Measurements from ENCODE around the gene DAP3.
"Not testable (repeated sequence)": the region's sequence is repeated elsewhere in the genome, so short reads cannot be mapped to it uniquely, and the experiment has no call there.

Gene DAP3

DNA sequence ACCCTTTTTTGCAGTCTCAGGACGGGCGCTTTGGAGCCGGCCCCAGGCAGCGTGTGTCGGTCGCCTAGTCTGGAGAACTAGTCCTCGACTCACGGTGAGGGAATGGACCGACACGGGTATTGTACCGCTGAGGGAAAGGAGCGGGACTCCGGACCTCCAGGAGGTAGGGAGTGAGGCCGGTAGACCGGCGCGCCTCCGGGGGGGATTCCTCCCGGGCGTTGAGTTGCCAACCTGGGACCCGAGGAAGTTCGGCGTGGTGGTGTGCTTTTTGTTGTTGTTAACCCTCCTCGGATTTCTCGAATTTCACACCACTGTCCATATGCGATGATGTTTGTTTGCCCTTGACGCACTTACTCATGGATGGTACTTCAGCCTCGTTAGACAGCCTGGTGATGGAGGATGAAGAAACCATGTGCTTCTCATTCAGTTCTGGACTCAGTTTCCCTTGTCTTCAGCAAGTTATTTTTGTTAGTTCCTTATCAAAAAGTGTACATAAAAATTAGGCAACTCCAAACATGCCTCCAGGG lies at the start of gene DAP3:
Gene DAP3 (plus strand): TSS at position 11 of the 527 bp plus-strand sequence. CDS start 20,689 bp downstream, outside the sequence.
- not testable (repeated sequence) for DNase-seq

DNA sequence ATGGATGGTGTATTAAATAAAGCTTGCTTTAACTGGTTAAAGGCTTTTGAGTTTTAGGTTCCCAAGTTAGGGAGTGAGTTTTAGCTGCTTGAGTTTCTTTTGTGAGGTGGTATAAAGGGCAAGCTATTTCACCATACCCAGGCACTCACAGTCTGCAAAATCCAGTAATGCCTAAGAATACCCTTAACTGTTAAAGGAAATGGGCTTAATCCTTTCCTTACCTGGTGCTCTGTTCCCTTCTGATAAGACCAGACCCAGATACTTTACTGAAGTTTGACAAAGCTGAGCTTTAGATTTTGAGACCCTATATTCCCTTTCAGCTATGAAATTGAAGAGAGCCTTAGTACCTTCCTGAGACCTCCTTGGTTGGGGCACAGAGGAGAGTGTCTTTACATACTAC lies 48.5 kb upstream of the DAP3 start:
- no peak for DNase-seq

DNA sequence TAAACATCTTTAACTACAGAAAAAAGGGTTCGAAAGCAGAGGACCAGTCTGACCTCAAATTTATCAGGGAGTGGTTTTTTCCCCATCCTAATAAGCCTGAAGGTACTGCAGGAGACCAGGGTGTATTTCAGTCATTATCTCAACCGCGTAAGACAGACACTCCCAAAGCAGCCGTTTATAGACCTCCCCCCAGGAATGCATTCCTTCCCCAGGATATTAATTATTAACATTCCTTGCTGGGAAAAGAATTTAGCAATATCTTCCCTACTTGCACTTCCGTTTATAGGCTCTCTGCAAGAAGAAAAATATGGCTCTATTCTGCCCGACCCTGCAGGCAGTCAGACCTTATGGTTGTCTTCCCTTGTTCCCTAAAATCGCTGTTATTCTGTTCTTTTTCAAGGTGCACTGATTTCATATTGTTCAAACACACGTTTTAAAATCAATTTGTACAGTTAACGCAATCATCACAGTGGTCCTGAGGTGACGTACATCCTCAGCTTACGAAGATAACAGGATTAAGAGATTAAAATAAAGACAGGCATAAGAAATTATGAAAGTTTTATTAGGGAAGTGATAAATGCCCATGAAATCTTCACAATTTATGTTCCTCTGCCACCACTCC lies 46.2 kb upstream of the DAP3 start:
- not testable (repeated sequence) for DNase-seq

DNA sequence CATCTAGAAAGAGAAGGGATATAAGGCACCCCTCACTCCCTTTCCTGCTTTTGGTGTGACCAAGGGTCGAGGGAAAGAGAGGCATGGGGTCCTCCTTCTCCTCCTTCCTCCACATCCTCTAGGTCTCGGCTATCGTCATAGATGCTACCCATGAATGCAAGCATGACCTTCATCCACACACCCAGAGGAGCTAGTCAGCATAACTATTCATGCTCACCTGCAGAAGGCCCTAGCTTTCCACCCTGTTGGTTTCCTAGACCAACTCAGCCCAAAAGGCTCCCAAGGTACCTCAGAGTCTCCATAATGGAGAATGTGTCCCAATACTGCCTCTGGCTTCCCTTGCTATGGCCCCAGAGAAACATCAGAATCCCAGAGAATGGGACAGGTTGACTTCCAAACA lies 45.7 kb upstream of the DAP3 start:
- DNase-seq = no peak

DNA sequence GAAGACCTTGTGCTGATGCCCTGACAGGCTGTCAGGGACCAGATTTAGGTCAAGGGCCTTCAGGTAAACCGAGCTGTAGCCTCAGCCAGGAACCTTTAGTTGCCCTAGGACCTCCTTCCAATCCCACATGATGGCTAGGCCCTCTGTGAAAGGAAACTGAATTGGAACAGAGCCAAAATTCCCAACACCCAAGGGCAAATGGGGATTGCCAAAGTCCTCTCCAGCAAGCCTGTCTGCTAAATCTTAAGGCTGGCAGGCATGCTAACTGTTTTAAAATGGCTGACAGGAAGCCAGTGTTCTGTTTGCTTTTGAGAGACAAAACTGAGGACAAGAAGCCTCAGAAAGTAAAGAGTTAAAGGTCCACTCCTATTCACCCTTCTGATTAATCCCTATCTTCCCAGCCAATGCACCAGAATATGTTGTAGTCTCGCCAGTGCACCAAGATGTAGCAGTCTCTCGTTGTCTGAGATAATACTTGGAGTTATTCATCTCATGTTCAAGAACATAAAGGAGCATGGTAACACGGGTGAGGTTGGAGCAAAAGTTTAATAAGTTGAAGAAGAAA lies 43.8 kb upstream of the DAP3 start:
- DNase-seq = no peak

DNA sequence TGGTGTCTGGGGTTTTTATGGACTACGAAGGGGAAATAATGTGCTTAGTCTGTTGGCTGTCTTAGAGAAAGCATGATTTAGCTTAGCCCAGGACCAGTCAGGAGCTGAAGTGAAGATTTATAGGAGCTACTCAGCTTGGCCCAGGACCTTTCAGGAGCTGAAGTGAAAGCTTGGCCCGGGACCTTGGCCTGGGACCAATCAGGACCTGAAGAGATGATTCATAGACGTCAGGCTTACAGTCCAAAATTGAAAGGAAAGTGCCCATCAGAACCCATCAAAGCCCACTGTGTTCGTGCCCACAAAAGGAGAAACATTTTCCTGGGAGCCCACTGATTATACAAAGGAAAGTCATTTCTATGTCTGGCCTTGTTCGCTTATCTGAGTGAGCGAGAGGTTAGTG lies 43.2 kb upstream of the DAP3 start:
- no peak for DNase-seq

DNA sequence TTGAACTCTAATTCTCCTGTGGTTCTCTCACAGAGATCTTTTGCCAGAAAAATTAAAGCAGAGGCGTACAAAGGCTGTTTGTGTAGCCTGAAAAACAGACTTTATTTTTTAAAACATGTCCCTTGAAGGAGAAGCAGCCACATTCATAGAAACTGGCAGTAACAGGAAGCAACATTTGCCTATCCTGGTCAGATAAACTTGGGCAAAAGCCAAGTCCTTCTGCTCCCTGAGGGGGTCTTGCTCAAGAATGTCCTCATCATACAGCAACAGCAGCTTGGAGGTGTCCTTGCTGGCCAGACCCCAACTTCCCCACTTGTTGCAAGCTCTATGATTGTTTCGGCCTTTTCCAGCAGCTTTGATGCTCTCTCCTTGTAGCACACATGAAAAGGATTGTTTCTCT lies 42.6 kb upstream of the DAP3 start:
- DNase-seq = no peak

DNA sequence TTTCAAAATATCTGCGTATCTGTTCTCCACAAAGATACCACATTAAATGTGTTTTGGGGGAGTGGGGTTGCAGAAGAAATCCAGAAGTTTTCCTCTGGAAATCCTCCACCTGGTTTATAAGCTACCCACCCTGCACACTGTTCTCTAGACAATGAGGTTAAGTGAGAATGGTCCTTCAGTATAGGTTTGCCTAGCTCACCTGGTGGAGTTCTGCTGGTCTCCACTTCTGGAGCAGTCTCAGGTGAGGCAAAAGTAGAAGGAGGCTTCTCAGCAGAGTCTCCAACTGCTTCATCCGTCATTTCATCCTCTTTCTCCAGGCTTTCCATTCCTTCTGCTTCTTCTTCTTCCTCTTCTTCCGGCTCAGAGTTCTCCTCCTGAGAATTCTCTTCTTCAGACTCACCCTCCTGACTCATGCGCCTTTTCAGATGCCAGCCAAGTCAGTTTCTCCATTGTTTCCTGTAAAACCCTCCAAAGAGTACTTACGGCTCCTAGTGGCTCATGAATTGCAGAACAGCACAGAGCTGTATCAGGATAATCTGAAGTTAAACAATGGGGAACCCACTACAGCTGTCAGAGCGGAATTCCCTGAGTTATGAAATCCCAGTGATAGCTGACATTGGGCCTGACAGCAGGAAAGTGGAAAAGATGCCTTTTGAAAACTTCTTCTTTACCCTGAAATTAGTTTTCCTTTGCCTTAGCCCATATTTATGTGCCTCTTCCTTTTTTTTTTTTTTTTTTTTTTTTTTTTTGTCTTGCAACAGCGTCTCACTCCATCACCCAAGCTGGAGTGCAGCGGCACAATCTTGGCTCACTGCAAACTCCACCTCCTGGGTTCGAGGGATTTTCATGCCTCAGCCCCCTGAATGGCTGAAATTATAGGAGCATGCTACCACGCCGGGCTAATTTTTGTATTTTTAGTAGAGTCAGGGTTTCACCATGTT lies 40.4 kb upstream of the DAP3 start:
- DNase-seq = no peak

DNA sequence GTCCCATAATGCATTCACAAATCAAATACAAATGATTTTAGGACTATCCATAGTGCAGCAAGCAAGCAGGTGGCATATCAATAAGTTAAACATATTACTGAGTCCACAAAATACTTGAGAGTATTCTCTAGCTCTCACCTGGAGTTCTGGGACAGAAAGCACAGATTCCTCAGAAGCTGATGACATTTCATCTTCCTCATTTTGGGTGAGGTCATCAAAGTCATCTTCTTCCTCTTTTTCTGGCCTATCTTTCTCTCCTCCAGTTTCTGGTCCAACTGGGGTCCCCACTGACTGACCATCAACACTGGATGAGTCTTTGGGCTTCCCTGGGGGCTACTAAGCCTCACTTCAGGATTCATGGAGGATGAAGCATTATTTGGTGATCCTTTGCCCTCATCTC lies 39.2 kb upstream of the DAP3 start:
- DNase-seq = no peak

DNA sequence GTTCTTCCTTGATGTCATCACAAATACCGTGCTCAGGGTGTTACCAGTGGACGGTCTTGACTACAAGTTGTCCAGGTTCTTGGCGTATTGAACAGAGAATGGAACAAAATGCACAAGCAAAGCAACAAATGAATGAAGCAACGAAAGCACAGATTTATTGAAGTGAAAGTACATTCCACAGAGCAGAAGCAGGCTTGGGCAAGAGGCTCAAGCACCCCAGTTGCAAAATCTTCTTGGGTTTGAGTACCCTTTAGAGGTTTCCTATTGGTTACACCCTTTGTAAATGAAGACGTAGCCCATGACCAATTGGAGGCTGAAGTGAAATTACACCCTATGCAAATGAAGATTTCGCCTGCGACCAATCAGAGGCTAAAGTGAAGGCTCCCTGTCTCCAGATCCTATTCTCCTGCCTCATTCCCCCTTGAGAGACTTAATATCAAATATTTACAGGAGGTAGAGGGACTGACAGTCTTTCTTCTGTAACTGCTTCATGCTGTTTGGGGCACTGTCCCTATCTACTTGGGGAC lies 38.6 kb upstream of the DAP3 start:
- no peak for DNase-seq

DNA sequence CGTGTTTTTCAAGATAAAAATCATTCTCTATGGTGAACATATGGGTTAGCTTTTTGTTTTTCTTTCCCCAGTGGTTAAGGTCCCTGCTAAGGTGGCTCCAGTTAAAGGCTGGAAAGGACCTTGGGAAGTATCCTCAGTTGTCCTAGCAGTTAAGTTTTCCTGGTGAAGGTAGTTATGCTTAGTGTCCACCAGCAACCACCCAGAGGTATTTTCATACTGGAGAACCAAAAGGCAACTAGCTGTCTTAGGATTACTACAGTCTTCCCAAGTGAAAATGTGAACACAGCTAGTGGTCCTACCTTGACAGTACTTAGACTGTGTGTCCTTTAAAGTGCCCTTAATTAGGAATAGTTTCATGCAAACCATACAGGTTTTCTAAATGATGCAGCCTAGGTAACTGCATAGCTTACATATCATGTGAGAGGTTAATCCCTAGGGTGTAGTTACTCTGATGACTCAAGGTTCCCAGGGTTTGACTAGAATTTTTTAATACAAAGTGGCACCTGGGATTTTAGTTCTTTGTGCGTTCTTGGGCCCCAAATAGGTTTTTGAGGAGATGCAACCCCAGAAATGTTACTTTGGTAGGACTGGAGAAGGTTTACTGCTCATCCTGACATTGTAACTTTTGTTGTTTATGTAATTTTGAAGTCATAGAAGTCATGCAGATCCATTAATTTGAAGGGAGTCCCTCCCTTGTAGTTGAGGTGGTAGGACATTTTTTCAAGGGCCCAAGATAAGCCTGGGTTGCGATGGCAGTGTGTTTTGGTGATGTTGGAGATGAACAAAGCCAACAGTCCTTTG lies 36.8 kb upstream of the DAP3 start:
- no peak for DNase-seq

DNA sequence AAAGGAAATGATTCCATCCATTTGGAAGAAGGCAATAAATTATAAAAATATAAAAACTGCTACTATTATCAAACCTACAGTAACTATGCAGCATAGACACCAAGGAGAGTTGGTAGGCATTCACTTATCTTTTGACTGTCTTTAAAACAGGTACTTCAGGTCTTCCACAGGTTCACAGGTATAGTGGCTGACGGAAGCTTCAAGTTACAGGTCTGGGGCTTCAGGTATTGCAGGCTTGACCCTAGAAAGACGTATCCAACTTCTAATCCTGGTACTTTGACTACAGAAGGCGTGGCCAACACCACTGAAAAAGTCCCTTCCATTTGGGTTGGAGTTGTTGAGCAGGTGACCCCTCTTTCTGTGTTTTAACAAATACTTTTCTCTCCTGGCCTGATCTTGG lies 35.9 kb upstream of the DAP3 start:
- no peak for DNase-seq

DNA sequence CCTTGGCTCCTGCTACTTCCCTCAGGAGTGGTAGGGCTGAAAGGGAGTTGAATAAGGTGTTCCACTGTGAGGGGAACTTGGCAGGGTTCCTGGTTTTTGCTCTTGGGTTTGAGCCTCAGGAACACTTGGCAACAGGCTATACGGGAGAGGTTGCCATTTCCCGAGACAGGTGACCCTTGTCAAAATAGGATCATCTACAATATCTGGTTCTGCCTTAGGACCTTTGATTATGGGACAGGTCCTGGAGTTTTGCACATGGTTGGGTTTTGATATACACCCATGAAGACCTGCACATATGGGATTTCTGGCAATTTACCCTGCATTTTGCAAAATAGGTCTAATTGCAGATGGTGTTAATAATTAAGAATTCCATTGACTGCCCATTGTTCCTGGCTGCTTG lies 31.4 kb upstream of the DAP3 start:
- no peak for DNase-seq

DNA sequence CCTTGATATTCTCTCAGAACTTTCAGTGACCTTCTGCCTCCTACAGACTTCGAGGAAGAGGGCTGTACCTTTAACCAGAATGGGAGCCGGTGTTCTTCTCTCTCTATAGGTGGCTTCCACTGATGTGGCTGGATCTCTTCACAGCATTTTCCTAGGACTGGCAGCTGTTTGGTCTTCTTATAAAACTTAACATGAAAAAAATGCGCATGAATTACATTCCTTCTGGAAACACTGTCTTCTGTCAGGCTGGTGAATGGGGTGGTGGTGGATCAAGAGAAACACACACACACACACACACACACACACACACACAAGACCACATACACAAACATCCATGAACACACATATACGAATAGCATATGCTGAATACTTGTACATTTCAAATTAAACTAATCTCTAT lies 27.7 kb upstream of the DAP3 start:
- DNase-seq = not testable (repeated sequence)

DNA sequence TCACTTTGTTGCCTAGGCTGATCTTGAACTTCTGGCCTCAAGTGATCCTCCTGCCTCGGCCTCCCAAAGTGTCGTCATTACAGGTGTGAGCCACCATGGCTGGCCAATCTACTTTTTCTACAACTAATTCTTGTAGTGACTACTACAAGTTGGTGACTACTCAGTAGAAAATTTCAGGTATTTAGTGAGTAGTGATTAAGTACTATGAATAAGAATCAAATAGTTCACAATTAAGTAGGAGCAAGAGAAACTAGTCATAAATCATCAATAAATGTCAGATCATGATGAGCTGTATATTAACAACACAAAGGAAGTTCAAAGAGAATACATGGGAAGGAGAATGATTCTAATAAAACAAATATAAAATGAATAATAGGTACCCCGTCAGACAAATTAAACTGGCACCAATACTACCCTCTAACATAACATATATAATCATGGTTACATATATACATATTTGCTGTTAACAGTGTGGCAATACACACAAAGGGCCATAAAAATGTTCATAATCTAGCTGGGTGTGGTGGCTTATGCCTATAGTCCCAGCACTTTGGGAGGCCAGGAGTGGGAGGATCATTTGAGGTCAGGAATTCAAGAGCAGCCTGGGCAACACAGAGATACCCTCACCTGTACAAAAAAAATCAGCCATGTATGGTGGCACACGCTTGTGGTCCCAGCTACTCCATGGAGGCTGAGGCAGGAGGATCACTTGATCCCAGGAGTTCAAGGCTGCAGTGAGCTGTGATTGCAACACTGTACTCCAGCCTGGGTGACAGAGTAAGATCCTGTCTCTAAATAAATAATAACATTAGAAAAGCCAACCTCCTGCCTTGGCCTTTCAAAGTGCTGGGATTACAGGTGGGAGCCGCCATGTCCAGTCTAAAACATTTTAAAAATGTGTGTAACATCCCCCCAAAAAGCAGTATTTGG lies 19.4 kb upstream of the DAP3 start:
- no peak for DNase-seq

DNA sequence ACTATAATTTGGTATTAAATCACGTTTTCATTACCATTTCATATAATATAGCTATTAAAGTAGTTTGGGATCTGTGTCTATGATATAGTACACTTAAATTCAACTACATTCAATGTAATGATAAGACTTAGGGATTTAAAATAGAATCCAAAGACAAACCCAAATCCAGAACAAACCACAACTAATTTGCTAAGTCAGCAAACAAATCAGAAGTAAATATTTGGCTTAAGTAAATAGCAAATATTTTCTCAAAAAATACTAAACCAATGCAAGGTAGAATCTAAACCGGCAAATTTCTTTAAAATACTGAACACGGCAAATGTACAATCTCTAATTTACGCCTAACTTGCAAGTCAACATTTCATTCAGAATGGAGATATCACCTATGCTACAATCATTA lies 17.1 kb upstream of the DAP3 start:
- DNase-seq = no peak

DNA sequence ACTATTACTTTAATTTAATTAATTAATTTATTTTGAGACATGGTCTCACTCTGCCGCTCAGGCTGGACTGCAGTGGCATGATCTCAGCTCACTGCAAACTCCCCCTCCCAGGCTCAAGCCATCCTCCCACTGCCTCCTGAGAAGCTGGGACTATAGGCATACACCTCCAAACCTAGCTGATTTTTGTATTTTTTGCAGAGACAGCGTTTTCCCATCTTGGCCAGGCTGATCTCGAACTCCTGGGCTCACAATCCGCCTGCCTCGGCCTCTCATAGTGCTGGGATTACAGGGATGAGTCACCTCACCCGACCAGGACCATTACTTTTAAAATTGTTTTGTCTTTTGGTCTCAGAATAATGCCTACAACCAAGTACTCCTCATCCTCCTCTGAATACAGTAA lies 15.9 kb upstream of the DAP3 start:
- no peak for DNase-seq

DNA sequence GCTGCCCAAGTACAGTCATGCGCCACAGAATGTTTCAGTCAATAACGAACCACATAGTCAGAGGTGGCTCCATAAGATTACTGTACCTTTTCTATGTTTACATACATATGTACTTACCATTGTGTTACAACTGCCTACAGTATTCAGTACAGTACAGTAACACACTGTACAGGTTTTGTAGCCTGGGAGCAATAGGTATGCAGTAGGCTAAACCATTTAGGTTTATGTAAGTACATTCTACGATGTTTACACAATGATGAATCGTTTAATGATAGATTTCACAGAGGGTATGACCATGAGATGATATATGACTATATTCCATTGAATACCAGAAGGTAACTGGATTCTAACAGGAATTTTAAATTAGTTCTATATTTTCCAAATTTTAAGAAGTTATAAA lies 10.9 kb upstream of the DAP3 start:
- no peak for DNase-seq

DNA sequence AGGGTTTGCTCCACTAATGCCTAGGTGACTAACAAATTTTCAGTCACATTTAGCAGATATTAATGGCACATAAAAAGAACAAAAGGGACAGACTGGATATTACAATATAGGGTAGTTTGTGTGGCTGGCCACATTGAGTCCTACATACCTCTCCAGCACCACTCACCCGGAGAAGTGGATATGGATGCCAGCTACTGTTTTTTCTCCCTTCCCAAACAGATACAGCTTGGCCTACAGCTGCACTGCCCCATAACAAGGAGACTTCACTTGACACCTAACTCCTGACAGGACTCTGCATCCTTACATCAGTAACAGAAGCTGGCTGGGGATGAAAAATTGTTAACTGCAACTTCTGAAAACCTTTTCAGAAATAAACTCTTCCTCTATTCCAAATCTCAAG lies 9.9 kb upstream of the DAP3 start:
- DNase-seq = not testable (repeated sequence)

DNA sequence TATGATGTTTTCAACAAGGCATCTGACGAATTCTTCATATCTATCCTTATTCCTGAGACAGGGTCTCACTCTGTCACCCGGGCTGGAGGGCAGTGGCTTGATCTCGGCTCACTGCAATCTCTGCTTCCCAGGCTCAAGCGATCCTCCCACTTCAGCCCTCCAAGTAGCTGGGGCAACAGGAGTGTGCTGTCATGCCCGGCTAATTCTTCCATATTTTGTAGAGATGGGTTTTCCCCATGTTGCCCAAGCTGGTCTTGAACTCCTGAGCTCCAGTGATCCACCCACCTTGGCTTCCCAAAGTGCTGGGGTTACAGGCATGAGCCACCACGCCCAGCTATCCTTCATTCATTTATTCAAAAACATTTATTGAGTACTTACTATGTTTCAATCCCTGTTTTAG lies 8.4 kb upstream of the DAP3 start:
- no peak for DNase-seq

DNA sequence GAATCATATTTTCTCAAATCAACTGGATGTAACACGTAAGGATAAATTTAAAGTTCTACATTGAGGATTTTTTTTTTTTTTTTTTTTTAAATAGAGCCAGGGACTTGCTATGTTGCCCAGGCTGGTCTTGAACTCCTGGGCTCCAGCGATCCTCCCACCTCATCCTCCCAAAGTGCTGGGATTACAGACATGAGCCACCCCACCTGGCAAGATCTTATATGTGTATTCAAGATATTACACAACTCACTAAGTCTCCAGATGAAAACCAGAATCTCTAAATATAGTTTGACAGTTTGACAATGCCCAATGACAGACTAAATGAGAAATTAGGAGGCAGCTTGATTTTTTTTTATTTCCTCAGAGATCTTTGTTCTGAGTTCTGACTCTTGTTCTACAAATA lies 7.1 kb upstream of the DAP3 start:
- DNase-seq = no peak

Measured in KG1 (cell line).